Measurements from ENCODE around the gene GRAMD1A. TPM values are rescaled to one million over a fixed set of nuclear protein-coding genes. Genes with fewer than 3 reads are reported as not detected.
A peak's percentile ranks its signal among the peaks of the same experiment; 100 is the strongest.

The GRAMD1A gene
- total and polyA plus RNA-seq, 9 of the 15 experiments (the other 6 are each of a cell fraction or from before 2014, with no cell fraction given) = 1.4 to 63.8 (median 38.5) TPM

DNA sequence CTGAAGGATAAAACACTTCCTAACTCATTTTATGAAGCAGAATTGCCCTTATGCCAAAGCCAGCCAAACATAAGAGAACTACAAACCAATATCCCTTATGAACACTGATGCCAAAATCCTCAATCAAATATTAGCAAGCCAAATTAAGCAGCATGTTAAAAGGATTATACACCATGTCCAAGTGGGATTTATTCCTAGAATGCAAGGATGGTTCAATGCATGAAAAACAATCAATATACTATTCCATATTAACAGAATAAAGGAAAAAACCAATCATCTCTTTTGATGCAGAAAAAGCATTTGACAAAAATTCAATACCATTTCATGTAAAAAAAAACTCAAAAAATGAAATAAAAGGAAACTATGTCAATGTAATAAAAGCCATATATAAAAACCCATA, 47.0 kb upstream of the GRAMD1A start (continued):
- TF ChIP-seq, protein P1, sequence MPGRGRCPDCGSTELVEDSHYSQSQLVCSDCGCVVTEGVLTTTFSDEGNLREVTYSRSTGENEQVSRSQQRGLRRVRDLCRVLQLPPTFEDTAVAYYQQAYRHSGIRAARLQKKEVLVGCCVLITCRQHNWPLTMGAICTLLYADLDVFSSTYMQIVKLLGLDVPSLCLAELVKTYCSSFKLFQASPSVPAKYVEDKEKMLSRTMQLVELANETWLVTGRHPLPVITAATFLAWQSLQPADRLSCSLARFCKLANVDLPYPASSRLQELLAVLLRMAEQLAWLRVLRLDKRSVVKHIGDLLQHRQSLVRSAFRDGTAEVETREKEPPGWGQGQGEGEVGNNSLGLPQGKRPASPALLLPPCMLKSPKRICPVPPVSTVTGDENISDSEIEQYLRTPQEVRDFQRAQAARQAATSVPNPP (IDR thresholded peaks at IDR 0.05; ENCODE audit: borderline replicate concordance, insufficient read depth, insufficient read length) = no peak
- TF ChIP-seq, protein P2, sequence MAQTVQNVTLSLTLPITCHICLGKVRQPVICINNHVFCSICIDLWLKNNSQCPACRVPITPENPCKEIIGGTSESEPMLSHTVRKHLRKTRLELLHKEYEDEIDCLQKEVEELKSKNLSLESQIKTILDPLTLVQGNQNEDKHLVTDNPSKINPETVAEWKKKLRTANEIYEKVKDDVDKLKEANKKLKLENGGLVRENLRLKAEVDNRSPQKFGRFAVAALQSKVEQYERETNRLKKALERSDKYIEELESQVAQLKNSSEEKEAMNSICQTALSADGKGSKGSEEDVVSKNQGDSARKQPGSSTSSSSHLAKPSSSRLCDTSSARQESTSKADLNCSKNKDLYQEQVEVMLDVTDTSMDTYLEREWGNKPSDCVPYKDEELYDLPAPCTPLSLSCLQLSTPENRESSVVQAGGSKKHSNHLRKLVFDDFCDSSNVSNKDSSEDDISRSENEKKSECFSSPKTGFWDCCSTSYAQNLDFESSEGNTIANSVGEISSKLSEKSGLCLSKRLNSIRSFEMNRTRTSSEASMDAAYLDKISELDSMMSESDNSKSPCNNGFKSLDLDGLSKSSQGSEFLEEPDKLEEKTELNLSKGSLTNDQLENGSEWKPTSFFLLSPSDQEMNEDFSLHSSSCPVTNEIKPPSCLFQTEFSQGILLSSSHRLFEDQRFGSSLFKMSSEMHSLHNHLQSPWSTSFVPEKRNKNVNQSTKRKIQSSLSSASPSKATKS (CRISPR knock-in tag; IDR thresholded peaks at IDR 0.05) = no peak
- no peak for TF ChIP-seq ZNF583 (CRISPR knock-in tag; IDR thresholded peaks at IDR 0.05)
- no peak for TF ChIP-seq SREBF2 (CRISPR knock-in tag; IDR thresholded peaks at IDR 0.05)
- peak; percentile 67 for TF ChIP-seq TRIM28 (IDR thresholded peaks at IDR 0.05)
- TF ChIP-seq, protein P3, sequence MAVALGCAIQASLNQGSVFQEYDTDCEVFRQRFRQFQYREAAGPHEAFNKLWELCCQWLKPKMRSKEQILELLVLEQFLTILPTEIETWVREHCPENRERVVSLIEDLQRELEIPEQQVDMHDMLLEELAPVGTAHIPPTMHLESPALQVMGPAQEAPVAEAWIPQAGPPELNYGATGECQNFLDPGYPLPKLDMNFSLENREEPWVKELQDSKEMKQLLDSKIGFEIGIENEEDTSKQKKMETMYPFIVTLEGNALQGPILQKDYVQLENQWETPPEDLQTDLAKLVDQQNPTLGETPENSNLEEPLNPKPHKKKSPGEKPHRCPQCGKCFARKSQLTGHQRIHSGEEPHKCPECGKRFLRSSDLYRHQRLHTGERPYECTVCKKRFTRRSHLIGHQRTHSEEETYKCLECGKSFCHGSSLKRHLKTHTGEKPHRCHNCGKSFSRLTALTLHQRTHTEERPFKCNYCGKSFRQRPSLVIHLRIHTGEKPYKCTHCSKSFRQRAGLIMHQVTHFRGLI (CRISPR knock-in tag; IDR thresholded peaks at IDR 0.05) = no peak
- no peak for TF ChIP-seq TGIF2 (CRISPR knock-in tag; IDR thresholded peaks at IDR 0.05)
- TF ChIP-seq RHOXF2B (CRISPR knock-in tag; conservative IDR thresholded peaks at IDR 0.05) = no peak
- TF ChIP-seq MEIS2 (IDR thresholded peaks at IDR 0.05; ENCODE audit: partially characterized antibody) = no peak
- TF ChIP-seq SAP30 (IDR thresholded peaks at IDR 0.05; ENCODE audit: borderline replicate concordance, insufficient read depth, low read depth, low read length, poor library complexity, severe bottlenecking) = no peak
- no peak for TF ChIP-seq FIP1L1 (IDR thresholded peaks at IDR 0.05; ENCODE audit: low read depth, low read length, poor library complexity, severe bottlenecking)
- no peak for TF ChIP-seq HDGF (IDR thresholded peaks at IDR 0.05)
- no peak for TF ChIP-seq CHD2 (IDR thresholded peaks at IDR 0.05; ENCODE audit: low read depth, low read length)
